ENCODE measurements around the gene TRAPPC10. TPM values are rescaled to one million over a fixed set of nuclear protein-coding genes. Genes with fewer than 3 reads are reported as not detected.

Gene TRAPPC10
- total and polyA plus RNA-seq, 3 experiments from 2014 or later = 45.1 to 54.7 (median 50.0) TPM

DNA sequence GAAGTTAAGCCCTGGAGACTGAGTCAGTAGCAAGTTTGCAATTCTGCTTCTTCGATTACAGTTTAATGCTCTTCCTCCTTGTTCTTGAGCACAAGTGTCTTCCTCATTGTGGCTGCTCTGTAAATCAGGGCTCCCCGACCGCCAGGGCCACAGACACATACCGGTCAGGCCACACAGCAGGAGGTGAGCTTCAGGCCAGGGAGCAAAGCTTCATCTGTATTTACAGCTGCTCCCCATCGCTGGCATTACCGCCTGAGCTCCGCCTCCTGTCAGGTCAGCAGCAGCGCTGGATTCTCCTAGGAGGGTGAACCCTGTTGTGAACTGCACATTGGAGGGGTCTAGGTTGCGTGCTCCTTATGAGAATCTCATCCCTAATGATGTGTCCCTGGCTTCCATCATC, 1.7 kb upstream of the TRAPPC10 start:
- Mint-ChIP-seq H3K27me3 (no peaks in the 10 kb centered on the region), H3K4me1 (peaks cover 32 to 38% (median 34%) of the 10 kb centered on the region in 3 donors), H3K4me3 (peak overlapping the region in 6 of 7 donors; percentile 13 to 90 (median 88)), H3K36me3 (peaks cover 0 to 15% (median 1%) of the 10 kb centered on the region in 3 donors), H3K9me3 (no peaks in the 10 kb centered on the region), H3K27ac (peak overlapping the region in 7 of 8 donors; percentile 28 to 96 (median 92))
- Histone ChIP-seq H3K4me3 (ENCODE audit: low read length) (no peak overlapping the region), H3K27me3 (ENCODE audit: insufficient read depth, low read length, poor library complexity, severe bottlenecking) (no peaks in the 10 kb centered on the region), H3K9me3 (ENCODE audit: low read length) (no peaks in the 10 kb centered on the region), H3K4me1 (ENCODE audit: insufficient read depth, low read length) (peaks cover 26% of the 10 kb centered on the region), H3K36me3 (ENCODE audit: insufficient read depth, low read length) (no peaks in the 10 kb centered on the region), H3K27ac (ENCODE audit: low read depth, low read length) (no peak overlapping the region)
- ChIA-PET CTCF (no interaction called here), POLR2A (no interaction called here)
- DNase-seq = no peak

GRCh38 chr21:44011123-44011522, 986 bp upstream of the TRAPPC10 start:
- Mint-ChIP-seq H3K27ac (peak overlapping the region; percentile 89 to 97 (median 94)), H3K27me3 (no peaks in the 10 kb centered on the region), H3K36me3 (peaks cover 0 to 16% (median 1%) of the 10 kb centered on the region in 3 donors), H3K4me3 (peak overlapping the region; percentile 81 to 95 (median 89)), H3K4me1 (peaks cover 39 to 45% (median 41%) of the 10 kb centered on the region in 3 donors), H3K9me3 (no peaks in the 10 kb centered on the region)
- no peaks in the 10 kb centered on the region for H3K36me3 ChIP-seq (ENCODE audit: insufficient read depth, low read length)
- peaks cover 33% of the 10 kb centered on the region for H3K4me1 ChIP-seq (ENCODE audit: insufficient read depth, low read length)
- peak overlapping the region; percentile 72 for H3K27ac ChIP-seq (ENCODE audit: low read depth, low read length)
- H3K4me3 ChIP-seq (ENCODE audit: low read length) = peak overlapping the region; percentile 24
- no peak for DNase-seq
- POLR2A ChIA-PET = interaction anchor here (0.8 to 1.4 kb wide), 2 partner anchors 72 to 618 kb away, joined by 4 to 8 read pairs; no protein-coding TSS in a partner anchor
- CTCF ChIA-PET = interaction anchor here (1.3 kb wide), 1 partner anchor 73 kb away, joined by 6 read pairs; no protein-coding TSS in a partner anchor
- H3K27me3 ChIP-seq (ENCODE audit: insufficient read depth, low read length, poor library complexity, severe bottlenecking) = no peaks in the 10 kb centered on the region
- H3K9me3 ChIP-seq (ENCODE audit: low read length) = no peaks in the 10 kb centered on the region

DNA sequence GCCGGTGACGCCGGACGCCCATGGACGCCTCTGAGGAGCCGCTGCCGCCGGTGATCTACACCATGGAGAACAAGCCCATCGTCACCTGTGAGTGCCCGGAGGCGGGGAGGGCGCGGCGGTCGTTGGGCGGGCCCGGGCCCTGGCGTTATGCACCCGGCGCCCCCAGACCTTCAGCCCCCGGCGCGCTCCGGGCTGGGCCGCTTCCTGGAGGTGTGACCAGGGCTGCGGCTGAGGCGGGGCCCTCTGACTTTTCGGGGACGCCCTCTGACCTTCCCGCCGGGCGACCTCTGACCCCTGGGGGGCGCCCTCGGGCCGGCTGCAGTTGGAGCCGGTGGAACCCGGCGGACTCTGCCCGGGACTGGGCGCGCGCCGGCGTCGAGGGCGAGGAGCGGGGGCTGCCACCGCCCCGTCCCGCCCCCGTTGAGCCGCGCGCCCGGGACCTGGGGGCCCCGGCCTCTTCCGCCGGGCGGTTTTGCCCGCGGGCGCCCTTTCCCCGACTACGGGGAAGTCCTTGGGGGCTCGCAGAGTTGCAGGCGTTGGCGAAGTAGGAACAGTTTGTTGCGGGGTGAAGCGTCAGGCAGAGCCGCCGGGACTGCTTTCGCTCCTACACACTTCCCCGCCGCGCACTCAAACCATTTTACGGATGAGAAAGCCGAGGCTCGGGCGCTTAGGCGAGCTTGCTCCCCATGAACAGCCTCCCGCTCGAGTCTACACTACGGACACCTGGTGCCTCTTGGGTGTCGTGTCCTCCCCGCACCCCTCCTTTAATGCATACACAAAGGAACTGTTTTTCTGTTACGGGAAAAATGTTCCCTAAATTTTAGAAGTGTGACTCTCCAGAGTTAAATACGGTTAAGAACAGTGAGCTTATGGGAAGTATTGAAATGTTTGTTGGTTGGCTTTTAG, 618 bp downstream of the TRAPPC10 start:
- Mint-ChIP-seq H3K4me1 (peaks cover 50 to 61% (median 55%) of the 10 kb centered on the region in 3 donors), H3K9me3 (no peaks in the 10 kb centered on the region), H3K4me3 (peak overlapping the region; percentile 87 to 96 (median 92)), H3K27ac (peak overlapping the region; percentile 85 to 98 (median 94)), H3K36me3 (peaks cover 0 to 21% (median 1%) of the 10 kb centered on the region in 3 donors), H3K27me3 (no peaks in the 10 kb centered on the region)
- no peaks in the 10 kb centered on the region for H3K36me3 ChIP-seq (ENCODE audit: insufficient read depth, low read length)
- H3K9me3 ChIP-seq (ENCODE audit: low read length) = no peaks in the 10 kb centered on the region
- H3K27ac ChIP-seq (ENCODE audit: low read depth, low read length) = peak overlapping the region; percentile 81
- DNase-seq = peak; percentile 74 to 86 (median 77)
- ChIA-PET CTCF (interaction anchor here (1.3 to 1.5 kb wide), 3 partner anchors 9 to 285 kb away, joined by 5 to 6 read pairs (median 6); no protein-coding TSS in a partner anchor), POLR2A (interaction anchor here (0.8 to 1.6 kb wide), 3 partner anchors 10 to 71 kb away, joined by 3 to 8 read pairs (median 5); no protein-coding TSS in a partner anchor)
- H3K4me3 ChIP-seq (ENCODE audit: low read length) = peak overlapping the region; percentile 86
- peaks cover 44% of the 10 kb centered on the region for H3K4me1 ChIP-seq (ENCODE audit: insufficient read depth, low read length)
- H3K27me3 ChIP-seq (ENCODE audit: insufficient read depth, low read length, poor library complexity, severe bottlenecking) = no peaks in the 10 kb centered on the region

- peak in 3 of 5 donors; percentile 16 to 37 (median 30) for DNase-seq
- Mint-ChIP-seq H3K27ac (peak overlapping the region; percentile 85 to 98 (median 94)), H3K9me3 (no peaks in the 10 kb centered on the region), H3K27me3 (no peaks in the 10 kb centered on the region), H3K36me3 (peaks cover 0 to 25% (median 0%) of the 10 kb centered on the region in 3 donors), H3K4me1 (peaks cover 55 to 68% (median 63%) of the 10 kb centered on the region in 3 donors), H3K4me3 (peak overlapping the region; percentile 87 to 96 (median 92))
- Histone ChIP-seq H3K4me1 (ENCODE audit: insufficient read depth, low read length) (peaks cover 52% of the 10 kb centered on the region), H3K9me3 (ENCODE audit: low read length) (no peaks in the 10 kb centered on the region), H3K36me3 (ENCODE audit: insufficient read depth, low read length) (no peaks in the 10 kb centered on the region), H3K27me3 (ENCODE audit: insufficient read depth, low read length, poor library complexity, severe bottlenecking) (no peaks in the 10 kb centered on the region), H3K4me3 (ENCODE audit: low read length) (peak overlapping the region; percentile 86), H3K27ac (ENCODE audit: low read depth, low read length) (peak overlapping the region; percentile 81)
- POLR2A ChIA-PET = interaction anchor here (0.7 to 1.6 kb wide), 3 partner anchors 9 to 87 kb away, joined by 3 to 5 read pairs (median 3); no protein-coding TSS in a partner anchor
- CTCF ChIA-PET = interaction anchor here (1.3 to 1.5 kb wide), 2 partner anchors 9 to 284 kb away, joined by 5 to 6 read pairs; no protein-coding TSS in a partner anchor
Observed at GRCh38 chr21:44013380-44014088, 1.4 kb downstream of the TRAPPC10 start.

- CTCF ChIA-PET = no interaction called here
- Histone ChIP-seq H3K27ac (ENCODE audit: low read depth, low read length) (peak overlapping the region; percentile 53), H3K9me3 (ENCODE audit: low read length) (no peaks in the 10 kb centered on the region), H3K36me3 (ENCODE audit: insufficient read depth, low read length) (no peaks in the 10 kb centered on the region), H3K4me1 (ENCODE audit: insufficient read depth, low read length) (peaks cover 82% of the 10 kb centered on the region), H3K27me3 (ENCODE audit: insufficient read depth, low read length, poor library complexity, severe bottlenecking) (no peaks in the 10 kb centered on the region), H3K4me3 (ENCODE audit: low read length) (no peak overlapping the region)
- no peak for DNase-seq
- peaks cover 0 to 27% (median 2%) of the 10 kb centered on the region in 3 donors for H3K36me3 Mint-ChIP-seq
- H3K4me3 Mint-ChIP-seq = peak overlapping the region; percentile 15 to 88 (median 39)
- no peaks in the 10 kb centered on the region for H3K27me3 Mint-ChIP-seq
- peaks cover 75 to 92% (median 92%) of the 10 kb centered on the region in 3 donors for H3K4me1 Mint-ChIP-seq
- POLR2A ChIA-PET = no interaction called here
- no peaks in the 10 kb centered on the region for H3K9me3 Mint-ChIP-seq
- peak overlapping the region in 6 of 8 donors; percentile 2 to 87 (median 70) for H3K27ac Mint-ChIP-seq
Observed at GRCh38 chr21:44017601-44018000, 5.5 kb downstream of the TRAPPC10 start.

GRCh38 chr21:44018127-44018526, 6.0 kb downstream of the TRAPPC10 start:
- Histone ChIP-seq H3K4me3 (ENCODE audit: low read length) (no peak overlapping the region), H3K4me1 (ENCODE audit: insufficient read depth, low read length) (peaks cover 84% of the 10 kb centered on the region), H3K9me3 (ENCODE audit: low read length) (no peaks in the 10 kb centered on the region), H3K36me3 (ENCODE audit: insufficient read depth, low read length) (no peaks in the 10 kb centered on the region), H3K27me3 (ENCODE audit: insufficient read depth, low read length, poor library complexity, severe bottlenecking) (no peaks in the 10 kb centered on the region), H3K27ac (ENCODE audit: low read depth, low read length) (peak overlapping the region; percentile 53)
- Mint-ChIP-seq H3K27me3 (no peaks in the 10 kb centered on the region), H3K4me1 (peaks cover 77 to 94% (median 93%) of the 10 kb centered on the region in 3 donors), H3K36me3 (peaks cover 0 to 23% (median 2%) of the 10 kb centered on the region in 3 donors), H3K4me3 (peak overlapping the region in 6 of 7 donors; percentile 15 to 88 (median 43)), H3K9me3 (no peaks in the 10 kb centered on the region), H3K27ac (peak overlapping the region in 5 of 8 donors; percentile 2 to 87 (median 64))
- ChIA-PET POLR2A (no interaction called here), CTCF (no interaction called here)
- DNase-seq = no peak

- peaks cover 0 to 19% (median 2%) of the 10 kb centered on the region in 3 donors for H3K36me3 Mint-ChIP-seq
- H3K9me3 Mint-ChIP-seq = no peaks in the 10 kb centered on the region
- H3K4me1 ChIP-seq (ENCODE audit: insufficient read depth, low read length) = peaks cover 85% of the 10 kb centered on the region
- ChIA-PET CTCF (interaction anchor here (1.2 kb wide), 1 partner anchor 11 kb away, joined by 3 read pairs; no protein-coding TSS in a partner anchor), POLR2A (no interaction called here)
- peak in 1 of 5 donors; percentile 19 for DNase-seq
- no peak overlapping the region for H3K4me3 ChIP-seq (ENCODE audit: low read length)
- H3K4me3 Mint-ChIP-seq = peak overlapping the region; percentile 57 to 81 (median 66)
- no peaks in the 10 kb centered on the region for H3K9me3 ChIP-seq (ENCODE audit: low read length)
- no peaks in the 10 kb centered on the region for H3K27me3 Mint-ChIP-seq
- H3K4me1 Mint-ChIP-seq = peaks cover 74 to 93% (median 92%) of the 10 kb centered on the region in 3 donors
- H3K27ac ChIP-seq (ENCODE audit: low read depth, low read length) = peak overlapping the region; percentile 52
- no peaks in the 10 kb centered on the region for H3K36me3 ChIP-seq (ENCODE audit: insufficient read depth, low read length)
- no peaks in the 10 kb centered on the region for H3K27me3 ChIP-seq (ENCODE audit: insufficient read depth, low read length, poor library complexity, severe bottlenecking)
- peak overlapping the region; percentile 72 to 92 (median 86) for H3K27ac Mint-ChIP-seq
Observed at GRCh38 chr21:44018813-44019567, 6.9 kb downstream of the TRAPPC10 start.

Measured in CD8-positive, alpha-beta memory T cell (primary cell).